Osteoblast (primary cell): Measurements from ENCODE around the gene CHRND. TPM values are rescaled to one million over a fixed set of nuclear protein-coding genes. Genes with fewer than 3 reads are reported as not detected.

Source experiments
- DNase-seq: peaks from one replicate; pipeline ENCODE4 v3.0.0; 2011; ENCODE audit warnings: low spot score, mixed read lengths; ENCODE audit not compliant: insufficient read length; ENCODE audit errors: missing footprints
- H2AFZ ChIP-seq: 2 replicates; pipeline ENCODE4 v1.6.0; 2011; ENCODE audit warnings: mild to moderate bottlenecking, low read length
- H3K27ac ChIP-seq: 2 replicates; pipeline ENCODE4 v1.5.1; 2011; ENCODE audit warnings: mild to moderate bottlenecking, low read depth, low read length, moderate library complexity
- H3K27me3 ChIP-seq: 2 replicates; pipeline ENCODE4 v1.6.0; 2012; ENCODE audit warnings: mild to moderate bottlenecking, control low read depth, inconsistent platforms, low read length, moderate library complexity; ENCODE audit not compliant: insufficient read depth
- H3K36me3 ChIP-seq: 2 replicates; pipeline ENCODE4 v1.5.1; 2011; ENCODE audit warnings: mild to moderate bottlenecking, low read length, control low read depth, moderate library complexity; ENCODE audit not compliant: insufficient read depth
- H3K4me1 ChIP-seq: 2 replicates; pipeline ENCODE4 v1.5.1; 2011; ENCODE audit warnings: mild to moderate bottlenecking, low read length, control low read depth, moderate library complexity; ENCODE audit not compliant: insufficient read depth
- H3K4me2 ChIP-seq: 2 replicates; pipeline ENCODE4 v1.6.0; 2011; ENCODE audit warnings: mild to moderate bottlenecking, low read length; ENCODE audit not compliant: insufficient read depth
- H3K4me3 ChIP-seq: fragments of 200-600 bp; sonication (generic); 3 replicates; pipeline ENCODE4 v1.5.1; 2012; ENCODE audit warnings: mild to moderate bottlenecking, low read length, inconsistent platforms; ENCODE audit not compliant: insufficient read depth
- H3K79me2 ChIP-seq: 2 replicates; pipeline ENCODE4 v1.6.0; 2012; ENCODE audit warnings: mild to moderate bottlenecking, low read length, control low read depth, inconsistent platforms; ENCODE audit not compliant: insufficient read depth
- H3K9me3 ChIP-seq: 2 replicates; pipeline ENCODE4 v1.5.1; 2011; ENCODE audit warnings: low read depth, low read length, control low read depth
- H4K20me1 ChIP-seq: 2 replicates; pipeline ENCODE4 v1.6.0; 2012; ENCODE audit warnings: mild to moderate bottlenecking, low read length, control low read depth; ENCODE audit not compliant: insufficient read depth
- CTCF ChIP-seq: IDR thresholded peaks from 2 replicates; pipeline ENCODE4 v1.5.1; 2011; ENCODE audit warnings: mild to moderate bottlenecking, low read depth, low read length, moderate library complexity; ENCODE audit errors: extremely low read depth
- total RNA-seq: library from RNA; depleted of rRNA; stranded (reverse); fragments of >200 nt; gene quantifications from 2 replicates; pipeline ENCODE4 v1.2.3, GENCODE V29; 2012

The CHRND gene
- total RNA-seq, 1 donor: not detected

GRCh38 chr2:232523682-232524597 is 2.0 kb upstream of the CHRND start:
- Histone ChIP-seq H3K9me3 (no peaks in the 10 kb centered on the region), H3K4me1 (no peaks in the 10 kb centered on the region), H3K4me2 (no peak overlapping the region), H3K27me3 (peaks cover 40% of the 10 kb centered on the region), H2AFZ (no peak overlapping the region), H3K4me3 (no peak overlapping the region), H3K79me2 (no peaks in the 10 kb centered on the region), H3K36me3 (no peaks in the 10 kb centered on the region), H4K20me1 (peaks cover 4% of the 10 kb centered on the region), H3K27ac (no peak overlapping the region)
- TF ChIP-seq CTCF: no peak
- peak; percentile 92 for DNase-seq

- TF ChIP-seq CTCF: no peak
- Histone ChIP-seq H3K4me2 (no peak overlapping the region), H3K79me2 (no peaks in the 10 kb centered on the region), H3K4me1 (no peaks in the 10 kb centered on the region), H4K20me1 (peaks cover 4% of the 10 kb centered on the region), H3K4me3 (no peak overlapping the region), H3K27me3 (peaks cover 40% of the 10 kb centered on the region), H2AFZ (no peak overlapping the region), H3K36me3 (no peaks in the 10 kb centered on the region), H3K27ac (no peak overlapping the region), H3K9me3 (no peaks in the 10 kb centered on the region)
- DNase-seq: no peak
These were observed 1.2 kb upstream of the CHRND start for GRCh38 chr2:232524771-232525170.

GRCh38 chr2:232525199-232525598 is 761 bp upstream of the CHRND start:
- no peak for DNase-seq
- no peaks in the 10 kb centered on the region for H3K9me3 ChIP-seq
- peaks cover 40% of the 10 kb centered on the region for H3K27me3 ChIP-seq
- H3K79me2 ChIP-seq: no peaks in the 10 kb centered on the region
- no peak overlapping the region for H2AFZ ChIP-seq
- H3K36me3 ChIP-seq: no peaks in the 10 kb centered on the region
- no peak for TF ChIP-seq CTCF
- H3K4me1 ChIP-seq: no peaks in the 10 kb centered on the region
- no peak overlapping the region for H3K27ac ChIP-seq
- no peak overlapping the region for H3K4me3 ChIP-seq
- no peak overlapping the region for H3K4me2 ChIP-seq
- peaks cover 4% of the 10 kb centered on the region for H4K20me1 ChIP-seq

GRCh38 chr2:232526372-232526941 is 497 bp downstream of the CHRND start:
- no peak overlapping the region for H2AFZ ChIP-seq
- H3K4me2 ChIP-seq: no peak overlapping the region
- peaks cover 2% of the 10 kb centered on the region for H4K20me1 ChIP-seq
- TF ChIP-seq CTCF: no peak
- no peaks in the 10 kb centered on the region for H3K36me3 ChIP-seq
- no peaks in the 10 kb centered on the region for H3K79me2 ChIP-seq
- no peaks in the 10 kb centered on the region for H3K9me3 ChIP-seq
- no peak overlapping the region for H3K4me3 ChIP-seq
- H3K27me3 ChIP-seq: peaks cover 30% of the 10 kb centered on the region
- no peak overlapping the region for H3K27ac ChIP-seq
- no peaks in the 10 kb centered on the region for H3K4me1 ChIP-seq
- no peak for DNase-seq
